Left ventricle myocardium inferior (tissue), 1 donor: ENCODE results near the gene ZNF628. TPM values are rescaled to one million over a fixed set of nuclear protein-coding genes. Genes with fewer than 3 reads are reported as not detected.
A peak's percentile ranks its signal among the peaks of the same experiment; 100 is the strongest.

ENCODE experiments used
- DNase-seq: peaks from one replicate; pipeline ENCODE4 v3.0.0-alpha.2; 2020
- H3K27ac ChIP-seq: fragments of 200-600 bp; replicated peaks from 2 replicates; pipeline ENCODE4 v1.8.0; 2021
- H3K27me3 ChIP-seq: fragments of 200-600 bp; 2 replicates; pipeline ENCODE4 v1.8.0; 2021; ENCODE audit warnings: low read depth
- H3K36me3 ChIP-seq: fragments of 200-600 bp; 2 replicates; pipeline ENCODE4 v1.8.0; 2021
- H3K4me1 ChIP-seq: fragments of 200-600 bp; 2 replicates; pipeline ENCODE4 v1.8.0; 2021
- H3K4me3 ChIP-seq: fragments of 200-600 bp; 2 replicates; pipeline ENCODE4 v1.8.0; 2021; ENCODE audit warnings: mild to moderate bottlenecking, moderate library complexity
- H3K9me3 ChIP-seq: fragments of 200-600 bp; replicated peaks from 2 replicates; pipeline ENCODE4 v1.8.0; 2021
- intact Hi-C: fragments of 100-400 bp; cut with micrococcal nuclease; formaldehyde crosslinking; loops from one replicate; pipeline ENCODE4 v1.11.0; 2022
- total RNA-seq: library from RNA; stranded (reverse); fragmentation: NEBNext Ultra II Directional; extraction: Animal tissue kit (Norgen Biotek cat#: 25700); gene quantifications from one replicate; pipeline ENCODE4 v1.2.1, GENCODE V29; 2021
- TF ChIP-seq, protein P1 (sequence below): fragments of 200-600 bp; IDR thresholded peaks from 2 replicates; pipeline ENCODE4 v1.8.0; 2021; ENCODE audit warnings: antibody characterized with exemption, mild to moderate bottlenecking, borderline replicate concordance
- donor health status: DM: no; HTN: yes; CAD: no; lungs with severe emphysema.

ZNF628 gene
- total RNA-seq, 1 donor from 2014 or later = 5.4 TPM

DNA sequence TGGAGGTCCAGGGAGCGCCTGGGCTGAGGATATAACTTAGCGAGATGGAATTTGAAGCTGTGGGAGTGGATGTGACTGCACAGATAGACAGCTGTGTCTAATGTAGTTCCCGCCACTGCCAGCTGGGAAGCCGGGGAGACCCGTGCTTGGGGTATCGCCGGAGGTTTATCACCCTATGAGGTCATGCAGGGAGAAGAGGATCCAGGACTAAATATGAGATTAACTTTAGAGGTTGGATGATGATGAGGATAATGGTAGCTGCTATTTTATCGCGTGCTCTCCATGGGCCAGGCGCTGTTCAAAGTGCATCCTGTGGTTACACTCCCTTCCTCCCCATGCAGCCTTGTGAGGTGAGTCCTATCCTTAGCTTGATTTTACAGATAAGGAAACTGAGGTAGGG lies 31.7 kb downstream of the ZNF628 start:
- Histone ChIP-seq H3K9me3 (no peaks in the 10 kb centered on the region), H3K36me3 (no peaks in the 10 kb centered on the region), H3K27me3 (peaks cover 4% of the 10 kb centered on the region), H3K4me3 (no peak overlapping the region), H3K4me1 (peaks cover 14% of the 10 kb centered on the region), H3K27ac (no peak overlapping the region)
- intact Hi-C loops = no loop called here
- TF ChIP-seq, protein P1, sequence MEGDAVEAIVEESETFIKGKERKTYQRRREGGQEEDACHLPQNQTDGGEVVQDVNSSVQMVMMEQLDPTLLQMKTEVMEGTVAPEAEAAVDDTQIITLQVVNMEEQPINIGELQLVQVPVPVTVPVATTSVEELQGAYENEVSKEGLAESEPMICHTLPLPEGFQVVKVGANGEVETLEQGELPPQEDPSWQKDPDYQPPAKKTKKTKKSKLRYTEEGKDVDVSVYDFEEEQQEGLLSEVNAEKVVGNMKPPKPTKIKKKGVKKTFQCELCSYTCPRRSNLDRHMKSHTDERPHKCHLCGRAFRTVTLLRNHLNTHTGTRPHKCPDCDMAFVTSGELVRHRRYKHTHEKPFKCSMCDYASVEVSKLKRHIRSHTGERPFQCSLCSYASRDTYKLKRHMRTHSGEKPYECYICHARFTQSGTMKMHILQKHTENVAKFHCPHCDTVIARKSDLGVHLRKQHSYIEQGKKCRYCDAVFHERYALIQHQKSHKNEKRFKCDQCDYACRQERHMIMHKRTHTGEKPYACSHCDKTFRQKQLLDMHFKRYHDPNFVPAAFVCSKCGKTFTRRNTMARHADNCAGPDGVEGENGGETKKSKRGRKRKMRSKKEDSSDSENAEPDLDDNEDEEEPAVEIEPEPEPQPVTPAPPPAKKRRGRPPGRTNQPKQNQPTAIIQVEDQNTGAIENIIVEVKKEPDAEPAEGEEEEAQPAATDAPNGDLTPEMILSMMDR = no peak
- DNase-seq = no peak

GRCh38 chr19:55516878-55517620 lies 40.6 kb downstream of the ZNF628 start:
- Histone ChIP-seq H3K4me3 (peak overlapping the region; percentile 69), H3K36me3 (no peaks in the 10 kb centered on the region), H3K27ac (peak overlapping the region; percentile 98), H3K9me3 (no peaks in the 10 kb centered on the region), H3K4me1 (peaks cover 20% of the 10 kb centered on the region), H3K27me3 (peaks cover 5% of the 10 kb centered on the region)
- DNase-seq = peak; percentile 94
- TF ChIP-seq, protein P1 = peak; percentile 86
- intact Hi-C loops = loop anchor here (5.0 kb wide), 1 partner anchor 90 kb away; the partner anchor contains the start of gene ZNF865

DNA sequence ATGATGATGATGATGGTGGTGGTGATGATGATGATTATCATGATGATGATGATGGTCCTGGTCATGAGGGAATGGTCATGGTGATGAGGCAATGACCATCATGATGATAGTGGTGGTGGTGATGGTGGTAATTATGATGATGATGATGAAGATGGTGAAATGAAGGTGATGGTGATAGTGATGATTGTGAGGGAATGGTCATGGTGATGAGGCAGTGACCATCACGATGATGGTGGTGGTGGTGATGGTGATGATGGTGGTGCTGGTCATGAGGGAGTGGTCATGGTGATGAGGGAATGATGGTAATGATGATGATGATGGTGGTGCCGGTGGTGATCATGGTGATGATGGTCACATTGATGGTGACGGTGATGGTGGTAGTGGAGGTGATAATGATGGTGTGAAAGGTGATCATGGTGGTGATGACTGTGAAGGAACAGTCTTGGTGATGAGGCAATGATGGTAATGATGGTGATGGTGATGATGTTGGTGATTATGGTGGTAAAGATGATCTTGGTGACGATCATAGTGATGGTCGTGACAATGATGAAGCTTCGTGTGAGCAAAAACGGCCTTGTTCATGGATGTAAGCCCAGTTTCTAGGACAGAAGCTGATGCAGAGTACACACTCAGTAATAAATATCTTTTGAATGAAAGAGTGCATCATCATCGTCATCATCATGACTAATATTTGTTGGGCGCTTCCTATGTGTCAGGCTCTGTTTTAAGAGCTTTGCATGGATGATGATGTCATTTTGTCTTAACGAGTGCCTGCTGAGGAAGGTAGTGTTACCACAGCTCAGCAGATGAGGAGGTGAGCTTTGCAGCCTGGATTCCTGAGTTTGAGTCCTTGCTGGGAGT lies 43.3 kb downstream of the ZNF628 start:
- TF ChIP-seq, protein P1 = no peak
- Histone ChIP-seq H3K27me3 (no peaks in the 10 kb centered on the region), H3K9me3 (no peaks in the 10 kb centered on the region), H3K36me3 (no peaks in the 10 kb centered on the region), H3K27ac (no peak overlapping the region), H3K4me3 (no peak overlapping the region), H3K4me1 (peaks cover 20% of the 10 kb centered on the region)
- intact Hi-C loops = loop anchor here (5.0 kb wide), 1 partner anchor 88 kb away; the partner anchor contains the start of gene ZNF865
- no peak for DNase-seq

- H3K4me1 ChIP-seq = peaks cover 23% of the 10 kb centered on the region
- TF ChIP-seq, protein P1 = no peak
- H3K27me3 ChIP-seq = no peaks in the 10 kb centered on the region
- no peaks in the 10 kb centered on the region for H3K9me3 ChIP-seq
- H3K4me3 ChIP-seq = no peak overlapping the region
- no peak for DNase-seq
- intact Hi-C loops = no loop called here
- no peak overlapping the region for H3K27ac ChIP-seq
- H3K36me3 ChIP-seq = no peaks in the 10 kb centered on the region
These were observed 44.4 kb downstream of the ZNF628 start for GRCh38 chr19:55520691-55521292.
